ENCODE data around the gene MYO7B. TPM values are rescaled to one million over a fixed set of nuclear protein-coding genes. Genes with fewer than 3 reads are reported as not detected.

Gene MYO7B
- total RNA-seq, 2 experiments from 2014 or later = 0.65 to 1.2 TPM

DNA sequence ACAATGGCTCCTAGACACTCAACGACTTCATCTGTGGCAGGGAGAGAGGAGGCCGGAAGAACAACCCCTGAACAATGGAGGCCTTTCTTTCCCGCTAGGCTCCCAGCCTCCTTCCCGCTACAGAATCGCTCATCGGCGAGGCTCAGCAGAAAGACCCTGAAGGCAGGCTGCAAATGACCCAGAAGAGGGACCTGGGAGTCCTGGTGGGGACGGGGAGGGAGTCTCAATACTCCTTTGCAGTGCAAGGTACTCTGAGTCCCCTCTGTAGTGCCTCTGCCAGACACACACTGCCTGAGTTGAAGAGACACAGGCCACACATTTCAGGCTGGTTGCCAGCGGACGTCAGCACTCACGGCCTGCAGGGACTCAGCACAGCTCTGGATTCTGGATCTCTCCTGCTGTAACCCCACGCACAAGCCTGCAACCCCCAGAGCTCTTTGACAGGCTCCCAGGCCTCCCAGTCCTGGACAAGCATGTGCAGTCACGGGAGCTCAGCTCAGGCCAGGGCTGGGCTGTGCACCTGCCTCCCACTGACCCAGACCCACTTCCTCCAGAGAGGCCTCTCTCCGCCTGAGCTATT is 116.6 kb downstream of the MYO7B start:
- POLR2A ChIA-PET = no interaction called here
- TF ChIP-seq, protein P1, sequence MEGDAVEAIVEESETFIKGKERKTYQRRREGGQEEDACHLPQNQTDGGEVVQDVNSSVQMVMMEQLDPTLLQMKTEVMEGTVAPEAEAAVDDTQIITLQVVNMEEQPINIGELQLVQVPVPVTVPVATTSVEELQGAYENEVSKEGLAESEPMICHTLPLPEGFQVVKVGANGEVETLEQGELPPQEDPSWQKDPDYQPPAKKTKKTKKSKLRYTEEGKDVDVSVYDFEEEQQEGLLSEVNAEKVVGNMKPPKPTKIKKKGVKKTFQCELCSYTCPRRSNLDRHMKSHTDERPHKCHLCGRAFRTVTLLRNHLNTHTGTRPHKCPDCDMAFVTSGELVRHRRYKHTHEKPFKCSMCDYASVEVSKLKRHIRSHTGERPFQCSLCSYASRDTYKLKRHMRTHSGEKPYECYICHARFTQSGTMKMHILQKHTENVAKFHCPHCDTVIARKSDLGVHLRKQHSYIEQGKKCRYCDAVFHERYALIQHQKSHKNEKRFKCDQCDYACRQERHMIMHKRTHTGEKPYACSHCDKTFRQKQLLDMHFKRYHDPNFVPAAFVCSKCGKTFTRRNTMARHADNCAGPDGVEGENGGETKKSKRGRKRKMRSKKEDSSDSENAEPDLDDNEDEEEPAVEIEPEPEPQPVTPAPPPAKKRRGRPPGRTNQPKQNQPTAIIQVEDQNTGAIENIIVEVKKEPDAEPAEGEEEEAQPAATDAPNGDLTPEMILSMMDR (IDR thresholded peaks at IDR 0.05) = no peak

DNA sequence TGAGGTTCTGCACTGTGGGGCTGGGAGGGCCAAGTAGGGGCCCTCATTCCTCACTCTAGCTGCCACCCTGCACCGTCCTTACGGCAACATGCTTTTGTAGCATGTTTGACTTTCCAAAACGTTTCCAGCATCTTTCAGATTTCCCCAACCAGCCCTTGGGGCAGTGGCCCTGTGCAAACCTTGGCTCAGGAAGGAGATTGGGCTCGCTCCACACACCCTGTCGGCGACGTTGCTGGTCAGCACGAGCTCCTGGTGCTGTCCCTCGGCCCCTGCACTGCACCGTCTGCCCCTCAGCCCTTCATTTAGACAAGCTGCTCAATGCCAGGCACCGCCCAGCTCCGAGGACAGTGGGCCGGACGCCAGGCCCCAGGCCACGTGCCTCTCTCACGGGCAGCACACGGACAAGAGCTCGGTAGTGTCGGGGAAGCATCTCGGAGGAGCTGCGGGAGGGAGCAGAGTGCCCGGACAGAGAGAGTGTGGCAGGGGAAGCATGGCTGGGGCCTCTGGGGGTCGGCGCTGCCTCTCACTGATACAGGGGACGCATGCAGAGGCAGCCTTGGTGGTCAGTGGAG is 117.4 kb downstream of the MYO7B start:
- no peaks in the 10 kb centered on the region for H3K36me3 Mint-ChIP-seq (ENCODE audit: low read depth)
- H3K27me3 Mint-ChIP-seq = no peaks in the 10 kb centered on the region
- POLR2A ChIA-PET = no interaction called here
- H3K27ac Mint-ChIP-seq = no peak overlapping the region
- no peak for ATAC-seq
- TF ChIP-seq, protein P1 (IDR thresholded peaks at IDR 0.05) = no peak
- no peaks in the 10 kb centered on the region for H3K9me3 Mint-ChIP-seq
- CTCF ChIA-PET = interaction anchor here (0.8 to 6.0 kb wide), 7 partner anchors 12 to 77 kb away, joined by 3 to 56 read pairs (median 4); partner anchors contain the start of gene LIMS2
- H3K4me1 Mint-ChIP-seq (ENCODE audit: low read depth) = peaks cover 10% of the 10 kb centered on the region
- intact Hi-C loops (cut with micrococcal nuclease) = no loop called here
- H3K4me3 Mint-ChIP-seq = no peak overlapping the region
- no peak for DNase-seq

More for the DNA sequence above, 116.6 kb downstream of the MYO7B start:
- Mint-ChIP-seq H3K4me1 (ENCODE audit: low read depth) (peaks cover 10% of the 10 kb centered on the region), H3K4me3 (no peak overlapping the region), H3K27me3 (no peaks in the 10 kb centered on the region), H3K36me3 (ENCODE audit: low read depth) (no peaks in the 10 kb centered on the region), H3K9me3 (no peaks in the 10 kb centered on the region), H3K27ac (no peak overlapping the region)
- CTCF ChIA-PET = interaction anchor here (0.7 to 6.0 kb wide), 8 partner anchors 12 to 77 kb away, joined by 3 to 56 read pairs (median 4); partner anchors contain the start of gene LIMS2
- ATAC-seq (no peak), DNase-seq (no peak)
- intact Hi-C loops (cut with micrococcal nuclease) = no loop called here

DNA sequence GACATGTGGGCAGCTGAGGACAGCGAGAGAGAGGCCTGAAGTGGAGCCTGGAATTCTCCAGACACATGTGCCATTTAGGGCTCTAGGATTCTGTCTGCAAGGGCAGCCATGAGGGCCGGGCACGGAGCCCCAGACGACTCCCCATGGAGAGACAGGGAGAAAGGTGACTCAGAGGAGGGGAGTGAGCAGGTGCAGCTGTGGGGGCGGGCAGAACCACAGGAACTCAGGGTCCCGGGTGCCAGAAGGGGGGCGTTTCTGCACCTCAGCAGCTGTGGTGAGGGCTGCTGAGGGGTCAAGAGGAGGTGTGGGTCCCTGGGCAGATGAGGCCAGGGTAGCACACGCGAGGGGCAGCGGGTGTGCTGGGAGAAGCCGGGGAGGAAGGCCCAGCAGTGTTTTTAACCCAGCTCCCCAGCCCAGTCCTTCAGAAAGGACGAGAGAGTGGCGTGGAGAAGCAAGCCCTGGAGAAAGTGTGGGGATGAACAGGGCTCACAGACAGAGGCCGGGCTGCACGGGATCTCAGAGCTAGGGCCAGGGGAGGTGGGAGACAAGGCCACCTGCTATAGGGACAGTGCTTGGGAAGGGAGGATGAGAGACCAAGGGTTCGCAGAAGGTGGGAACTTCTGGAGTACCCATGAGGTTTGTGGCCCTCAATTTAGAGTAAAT is 118.1 kb downstream of the MYO7B start:
- no peaks in the 10 kb centered on the region for H3K36me3 Mint-ChIP-seq (ENCODE audit: low read depth)

DNA sequence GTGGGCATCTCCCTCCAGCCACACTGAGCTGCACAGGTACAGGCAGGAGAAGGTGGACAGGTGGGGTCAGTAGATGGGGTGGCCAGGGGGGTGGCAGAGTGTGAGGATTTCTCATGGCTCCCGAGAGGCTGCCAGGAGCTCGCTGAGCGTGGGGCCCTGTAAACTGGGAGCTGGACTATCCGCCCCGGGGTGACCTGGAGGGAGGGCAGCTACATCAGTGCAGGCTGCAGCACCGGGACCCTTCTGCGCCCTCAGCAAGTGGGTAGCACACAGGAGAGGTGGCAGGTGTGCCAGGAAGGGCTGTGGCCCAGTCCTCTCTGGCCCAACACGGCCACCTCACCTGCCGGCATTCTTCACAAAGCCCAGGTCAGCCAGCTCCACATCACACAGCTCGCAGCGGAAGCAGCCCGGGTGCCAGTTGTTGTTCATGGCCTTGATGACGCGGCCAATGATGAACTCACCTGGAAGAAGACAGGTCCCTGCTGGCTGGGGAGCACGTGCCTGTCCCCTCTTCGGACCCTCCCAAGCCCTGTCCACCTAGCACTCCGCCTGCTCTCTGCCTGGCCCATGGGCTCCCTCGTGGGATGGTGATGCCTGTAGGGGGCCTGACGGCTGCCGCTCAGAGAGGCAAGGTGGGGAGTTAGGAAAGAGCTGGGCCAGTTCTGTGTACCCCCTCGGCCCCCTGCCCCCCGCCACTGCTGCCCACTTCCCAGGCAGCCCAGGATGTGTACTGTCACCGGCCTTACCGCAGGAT is 118.8 kb downstream of the MYO7B start:
- H3K36me3 Mint-ChIP-seq (ENCODE audit: low read depth) = no peaks in the 10 kb centered on the region
- TF ChIP-seq, protein P1 (IDR thresholded peaks at IDR 0.05) = no peak
- ChIA-PET POLR2A (no interaction called here), CTCF (interaction anchor here (0.7 to 6.0 kb wide), 4 partner anchors 10 to 72 kb away, joined by 3 to 56 read pairs (median 3); no protein-coding TSS in a partner anchor)
- peaks cover 3% of the 10 kb centered on the region for H3K4me1 Mint-ChIP-seq (ENCODE audit: low read depth)
- no peak overlapping the region for H3K4me3 Mint-ChIP-seq
- intact Hi-C loops (cut with micrococcal nuclease) = no loop called here
- DNase-seq = no peak
- no peaks in the 10 kb centered on the region for H3K27me3 Mint-ChIP-seq
- no peak for ATAC-seq
- H3K9me3 Mint-ChIP-seq = no peaks in the 10 kb centered on the region
- no peak overlapping the region for H3K27ac Mint-ChIP-seq

More for the DNA sequence above, 118.1 kb downstream of the MYO7B start:
- Mint-ChIP-seq H3K9me3 (no peaks in the 10 kb centered on the region), H3K27ac (no peak overlapping the region), H3K27me3 (no peaks in the 10 kb centered on the region), H3K4me1 (ENCODE audit: low read depth) (peaks cover 7% of the 10 kb centered on the region), H3K4me3 (no peak overlapping the region)
- CTCF ChIA-PET = interaction anchor here (0.7 to 6.0 kb wide), 8 partner anchors 9 to 78 kb away, joined by 3 to 56 read pairs (median 4); partner anchors contain the start of gene LIMS2
- POLR2A ChIA-PET = no interaction called here
- ATAC-seq (no peak), DNase-seq (no peak)
- intact Hi-C loops (cut with micrococcal nuclease) = no loop called here
- TF ChIP-seq, protein P1 (IDR thresholded peaks at IDR 0.05) = no peak
